Thoracic aorta (tissue), 2 donors: ENCODE results near the gene SPPL2C. TPM values are rescaled to one million over a fixed set of nuclear protein-coding genes. Genes with fewer than 3 reads are reported as not detected.

Source experiments
- ATAC-seq: fragments of 150-250 bp; one replicate; pipeline ENCODE4 v1.8.0; 2017; ENCODE audit warnings: low read depth; ENCODE audit not compliant: insufficient number of reproducible peaks, low FRiP score
- DNase-seq: peaks from one replicate; pipeline ENCODE4 v3.0.0-alpha.2; 2020; ENCODE audit warnings: low spot score
- H3K27ac ChIP-seq, 2 donors: fragments of 200-600 bp; sonication (generic); 1 replicate in 1 of 2; 2 replicates in 1 of 2; pipeline ENCODE4 v1.5.1; 2016; ENCODE audit warnings: mild to moderate bottlenecking in 2 of 2, moderate library complexity in 2 of 2
- H3K27me3 ChIP-seq: fragments of 200-600 bp; sonication (generic); replicated peaks from 2 replicates; pipeline ENCODE4 v1.6.0; 2016; ENCODE audit warnings: mild to moderate bottlenecking; ENCODE audit not compliant: insufficient read depth
- H3K36me3 ChIP-seq: fragments of 200-600 bp; sonication (generic); one replicate; pipeline ENCODE4 v1.5.1; 2016
- H3K4me1 ChIP-seq, 2 donors: fragments of 200-600 bp; sonication (generic); 1 replicate in 1 of 2; 2 replicates in 1 of 2; pipeline versions ENCODE4 v1.5.1 to v1.6.0; 2016; ENCODE audit warnings: low read depth in 2 of 2, mild to moderate bottlenecking in 1 of 2; ENCODE audit not compliant: control insufficient read depth in 1 of 2
- H3K4me3 ChIP-seq: fragments of 200-600 bp; sonication (generic); 2 replicates; pipeline ENCODE4 v1.5.1; 2016; ENCODE audit warnings: mild to moderate bottlenecking
- H3K9me3 ChIP-seq: fragments of 200-600 bp; sonication (generic); 2 replicates; pipeline ENCODE4 v1.5.1; 2016
- CTCF ChIP-seq: fragments of 200-600 bp; sonication (generic); IDR thresholded peaks from one replicate; pipeline ENCODE4 v1.5.1; 2019; ENCODE audit warnings: antibody characterized with exemption
- total RNA-seq, 2 donors: library from RNA; depleted of rRNA; stranded (reverse); fragments of >200 nt; gene quantifications; one replicate each; pipeline versions ENCODE4 v1.1.0 to v1.2.3, GENCODE V29; 2016

The SPPL2C gene
- total RNA-seq, 2 donors from 2014 or later: not detected

GRCh38 chr17:45824475-45824874 lies 20.2 kb upstream of the SPPL2C start:
- Histone ChIP-seq H3K27me3 (no peaks in the 10 kb centered on the region), H3K9me3 (no peaks in the 10 kb centered on the region), H3K36me3 (no peaks in the 10 kb centered on the region), H3K27ac (no peak overlapping the region), H3K4me3 (no peak overlapping the region), H3K4me1 (no peaks in the 10 kb centered on the region)
- ATAC-seq (no peak), DNase-seq (no peak)
- TF ChIP-seq CTCF: no peak

GRCh38 chr17:45824901-45825492 lies 19.7 kb upstream of the SPPL2C start:
- H3K27me3 ChIP-seq: no peaks in the 10 kb centered on the region
- DNase-seq (no peak), ATAC-seq (no peak)
- no peak for TF ChIP-seq CTCF
- H3K4me1 ChIP-seq: no peaks in the 10 kb centered on the region
- H3K4me3 ChIP-seq: no peak overlapping the region
- H3K9me3 ChIP-seq: no peaks in the 10 kb centered on the region
- no peak overlapping the region for H3K27ac ChIP-seq
- no peaks in the 10 kb centered on the region for H3K36me3 ChIP-seq

- no peak for ATAC-seq
- H3K36me3 ChIP-seq: no peaks in the 10 kb centered on the region
- no peaks in the 10 kb centered on the region for H3K9me3 ChIP-seq
- no peak for TF ChIP-seq CTCF
- H3K4me1 ChIP-seq: no peaks in the 10 kb centered on the region
- DNase-seq: no peak
- no peak overlapping the region for H3K27ac ChIP-seq
- H3K4me3 ChIP-seq: no peak overlapping the region
- no peaks in the 10 kb centered on the region for H3K27me3 ChIP-seq
These were observed 18.9 kb upstream of the SPPL2C start for GRCh38 chr17:45825792-45826191.

GRCh38 chr17:45826919-45827588 lies 17.6 kb upstream of the SPPL2C start:
- DNase-seq (no peak), ATAC-seq (no peak)
- TF ChIP-seq CTCF: no peak
- Histone ChIP-seq H3K4me1 (no peaks in the 10 kb centered on the region), H3K27ac (no peak overlapping the region), H3K4me3 (no peak overlapping the region), H3K27me3 (no peaks in the 10 kb centered on the region), H3K9me3 (no peaks in the 10 kb centered on the region), H3K36me3 (no peaks in the 10 kb centered on the region)

- ATAC-seq: no peak
- no peaks in the 10 kb centered on the region for H3K9me3 ChIP-seq
- no peaks in the 10 kb centered on the region for H3K27me3 ChIP-seq
- no peak overlapping the region for H3K4me3 ChIP-seq
- H3K36me3 ChIP-seq: no peaks in the 10 kb centered on the region
- no peak for DNase-seq
- H3K27ac ChIP-seq: no peak overlapping the region
- TF ChIP-seq CTCF: no peak
- no peaks in the 10 kb centered on the region for H3K4me1 ChIP-seq
These were observed 16.5 kb upstream of the SPPL2C start for GRCh38 chr17:45828171-45828570.
